ENCODE measurements around the gene LEKR1. TPM values are rescaled to one million over a fixed set of nuclear protein-coding genes. Genes with fewer than 3 reads are reported as not detected.

Gene LEKR1
- total and polyA plus RNA-seq, 3 donors from 2014 or later = 9.7 to 23.0 (median 22.9) TPM

GRCh38 chr3:157046520-157046919 is 220.4 kb downstream of the LEKR1 start:
- no peak for DNase-seq
- no peaks in the 10 kb centered on the region for H3K36me3 ChIP-seq (ENCODE audit: low read depth, missing control alignments)
- WGBS, 2 donors = 83 to 86% methylated on average over 1 of the region's 1 CpG
- no peak overlapping the region for H3K4me3 ChIP-seq
- H3K4me1 ChIP-seq = no peaks in the 10 kb centered on the region
- intact Hi-C loops (cut with DNase I; ENCODE audit: low total_unique reads) = no loop called here
- H3K27me3 ChIP-seq = no peaks in the 10 kb centered on the region
- no peak overlapping the region for H3K27ac ChIP-seq
- TF ChIP-seq CTCF (IDR thresholded peaks at IDR 0.05) (no peak), POLR2A (IDR thresholded peaks at IDR 0.05) (no peak)
- no peaks in the 10 kb centered on the region for H3K9me3 ChIP-seq

GRCh38 chr3:157051055-157051454 is 224.9 kb downstream of the LEKR1 start:
- TF ChIP-seq POLR2A (IDR thresholded peaks at IDR 0.05) = no peak
- TF ChIP-seq CTCF (IDR thresholded peaks at IDR 0.05) = no peak
- no peaks in the 10 kb centered on the region for H3K27me3 ChIP-seq
- DNase-seq = no peak
- 95 to 98% methylated on average over 3 of the region's 3 CpGs for WGBS, 2 donors
- H3K4me3 ChIP-seq = no peak overlapping the region
- no peak overlapping the region for H3K27ac ChIP-seq
- no peaks in the 10 kb centered on the region for H3K4me1 ChIP-seq
- intact Hi-C loops (cut with DNase I; ENCODE audit: low total_unique reads) = no loop called here
- H3K36me3 ChIP-seq (ENCODE audit: low read depth, missing control alignments) = no peaks in the 10 kb centered on the region
- no peaks in the 10 kb centered on the region for H3K9me3 ChIP-seq

- no peak overlapping the region for H3K4me3 ChIP-seq
- no peaks in the 10 kb centered on the region for H3K9me3 ChIP-seq
Measured at GRCh38 chr3:157051591-157051990, 225.4 kb downstream of the LEKR1 start.

GRCh38 chr3:157056035-157056434 is 229.9 kb downstream of the LEKR1 start:
- no peaks in the 10 kb centered on the region for H3K27me3 ChIP-seq
- no peak for DNase-seq
- WGBS, 2 donors = 88 to 89% methylated on average over 1 of the region's 1 CpG
- H3K4me1 ChIP-seq = no peaks in the 10 kb centered on the region
- H3K4me3 ChIP-seq = no peak overlapping the region
- H3K36me3 ChIP-seq (ENCODE audit: low read depth, missing control alignments) = no peaks in the 10 kb centered on the region
- intact Hi-C loops (cut with DNase I; ENCODE audit: low total_unique reads) = no loop called here
- no peaks in the 10 kb centered on the region for H3K9me3 ChIP-seq
- H3K27ac ChIP-seq = no peak overlapping the region
- no peak for TF ChIP-seq POLR2A (IDR thresholded peaks at IDR 0.05)
- no peak for TF ChIP-seq CTCF (IDR thresholded peaks at IDR 0.05)

More at GRCh38 chr3:157051591-157051990, 225.4 kb downstream of the LEKR1 start:
- DNase-seq = no peak
- intact Hi-C loops (cut with DNase I; ENCODE audit: low total_unique reads) = no loop called here
- Histone ChIP-seq H3K4me1 (no peaks in the 10 kb centered on the region), H3K27ac (no peak overlapping the region), H3K36me3 (ENCODE audit: low read depth, missing control alignments) (no peaks in the 10 kb centered on the region), H3K27me3 (no peaks in the 10 kb centered on the region)
- TF ChIP-seq POLR2A (IDR thresholded peaks at IDR 0.05) = no peak
- no peak for TF ChIP-seq CTCF (IDR thresholded peaks at IDR 0.05)

GRCh38 chr3:157058392-157059071 is 232.4 kb downstream of the LEKR1 start:
- Histone ChIP-seq H3K27me3 (no peaks in the 10 kb centered on the region), H3K4me3 (no peak overlapping the region), H3K9me3 (no peaks in the 10 kb centered on the region), H3K36me3 (ENCODE audit: low read depth, missing control alignments) (no peaks in the 10 kb centered on the region), H3K4me1 (no peaks in the 10 kb centered on the region), H3K27ac (no peak overlapping the region)
- intact Hi-C loops (cut with DNase I; ENCODE audit: low total_unique reads) = no loop called here
- 81 to 85% methylated on average over 2 of the region's 2 CpGs for WGBS, 2 donors
- TF ChIP-seq POLR2A (IDR thresholded peaks at IDR 0.05) (no peak), CTCF (IDR thresholded peaks at IDR 0.05) (no peak)
- DNase-seq = no peak

All from testis (tissue), 3 donors.